Lung (tissue), 16 donors: ENCODE data around the gene OR2A25. TPM values are rescaled to one million over a fixed set of nuclear protein-coding genes. Genes with fewer than 3 reads are reported as not detected.

ENCODE experiments used
- ATAC-seq: fragments of 200-7000 bp; cut with Tn5 transposase; one replicate; pipeline ENCODE4 v1.9.1; 2020; ENCODE audit warnings: moderate number of reproducible peaks; ENCODE audit not compliant: insufficient read depth, low FRiP score
- DNase-seq, 3 donors: peaks; one replicate each; pipeline ENCODE4 v3.0.0-alpha.2; 2013 to 2017
- H3K27ac ChIP-seq, 2 donors: one replicate each; pipeline ENCODE4 v1.5.1; 2013; ENCODE audit warnings: mild to moderate bottlenecking in 2 of 2, moderate library complexity in 2 of 2, control low read depth in 1 of 2, inconsistent platforms in 1 of 2, low read depth in 1 of 2, low read length in 1 of 2
- H3K27me3 ChIP-seq, 3 donors: one replicate each; pipeline ENCODE4 v1.5.1; 2013; ENCODE audit warnings: low read length in 2 of 3; ENCODE audit not compliant: control insufficient read depth in 3 of 3, insufficient read depth in 3 of 3
- H3K36me3 ChIP-seq, 4 donors: one replicate each; pipeline ENCODE4 v1.5.1; 2013; ENCODE audit warnings: low read length in 4 of 4, mild to moderate bottlenecking in 1 of 4, moderate library complexity in 1 of 4; ENCODE audit not compliant: control insufficient read depth in 4 of 4, insufficient read depth in 4 of 4
- H3K4me1 ChIP-seq, 5 donors: one replicate each; pipeline ENCODE4 v1.5.1; 2013; ENCODE audit warnings: low read length in 5 of 5, mild to moderate bottlenecking in 2 of 5, moderate library complexity in 1 of 5; ENCODE audit not compliant: control insufficient read depth in 5 of 5, insufficient read depth in 5 of 5
- H3K4me3 ChIP-seq: one replicate; pipeline ENCODE4 v1.5.1; 2013; ENCODE audit warnings: mild to moderate bottlenecking, control low read depth, moderate library complexity
- H3K9ac ChIP-seq, 2 donors: one replicate each; pipeline ENCODE4 v1.5.1; 2013; ENCODE audit warnings: low read length in 2 of 2, control low read depth in 1 of 2; ENCODE audit not compliant: insufficient read depth in 1 of 2
- H3K9me3 ChIP-seq, 4 donors: one replicate each; pipeline ENCODE4 v1.5.1; 2013; ENCODE audit warnings: low read length in 3 of 4, mild to moderate bottlenecking in 1 of 4, moderate library complexity in 1 of 4; ENCODE audit not compliant: control insufficient read depth in 4 of 4, insufficient read depth in 3 of 4
- CTCF ChIP-seq: IDR thresholded peaks from 2 replicates; pipeline ENCODE4 v1.5.1; 2012; ENCODE audit warnings: mild to moderate bottlenecking; ENCODE audit errors: control extremely low read depth, extremely low read depth
- WGBS, 2 donors: extraction: QIAGEN DNeasy Blood & Tissue Kit; methylation state at CpG; one replicate each; pipeline ENCODE4 v1.1.7; 2013; 5-methylcytosine and 5-hydroxymethylcytosine counted together
- long read RNA-seq, 5 donors: transcript quantifications; one replicate each; lab custom pipeline, GENCODE V29; 2026
- polyA plus RNA-seq, 2 donors: library from polyadenylated mRNA; stranded (reverse); fragments of 200-250 nt; gene quantifications; one replicate each; pipeline ENCODE4 v1.2.1, GENCODE V29; 2013
- total RNA-seq, 2 donors: library from RNA; depleted of rRNA in 1 of 2; stranded (reverse); fragments of >200 nt in 1 of 2; gene quantifications; one replicate each; pipeline ENCODE4 v1.2.1, GENCODE V29; 2014 to 2021
- donor health status: control.
- donor health status: control.
- donor health status: Bipolar disorder and iron deficiency.
- donor health status: healthy.
- donor health status: DM: yes; HTN: yes; CAD: no.

The OR2A25 gene
- total RNA-seq (not detected), polyA plus RNA-seq (not detected)
- long read RNA-seq, donor 1, result 0 reads
- long read RNA-seq, donor 2, result 0 reads
- long read RNA-seq, donor 3, result 0 reads
- long read RNA-seq, donor 4, result 0 reads
- long read RNA-seq, donor 5, result 0 reads

- no peak within 1 kb of the TSS for H3K9ac ChIP-seq
- ATAC-seq (no peak), DNase-seq (no peak)
- no peak within 1 kb of the TSS for H3K27ac ChIP-seq
- H3K4me3 ChIP-seq, result no peak within 1 kb of the TSS
- H3K9me3 ChIP-seq, result no peaks in the 10 kb centered on the region
- no peaks in the 10 kb centered on the region for H3K4me1 ChIP-seq
- no peaks in the 10 kb centered on the region for H3K36me3 ChIP-seq
- WGBS, 2 donors, result 81 to 87% methylated on average over 1 of the region's 1 CpG
- TF ChIP-seq CTCF, result no peak
- H3K27me3 ChIP-seq, result peaks cover 0 to 11% (median 0%) of the 10 kb centered on the region in 3 donors
Measured at GRCh38 chr7:144069511-144069910, at the start of gene OR2A25. Gene OR2A25, plus strand, starts transcription at chr7:144069811. Its CDS starts 4,409 bp downstream, at chr7:144074220.

GRCh38 chr7:144020340-144020739 lies 49.3 kb upstream of the OR2A25 start:
- no peak for TF ChIP-seq CTCF
- Histone ChIP-seq H3K27ac (no peak overlapping the region), H3K9ac (no peak overlapping the region), H3K36me3 (no peaks in the 10 kb centered on the region), H3K27me3 (no peaks in the 10 kb centered on the region), H3K9me3 (peaks cover 0 to 1% (median 0%) of the 10 kb centered on the region in 4 donors), H3K4me1 (no peaks in the 10 kb centered on the region), H3K4me3 (no peak overlapping the region)
- DNase-seq (no peak), ATAC-seq (no peak)
- WGBS, 2 donors, result 59 to 63% methylated on average over 3 of the region's 3 CpGs

GRCh38 chr7:144022169-144022568 lies 47.4 kb upstream of the OR2A25 start:
- no peak for TF ChIP-seq CTCF
- Histone ChIP-seq H3K9me3 (peaks cover 0 to 1% (median 0%) of the 10 kb centered on the region in 4 donors), H3K27ac (no peak overlapping the region), H3K27me3 (no peaks in the 10 kb centered on the region), H3K36me3 (no peaks in the 10 kb centered on the region), H3K9ac (no peak overlapping the region), H3K4me3 (no peak overlapping the region), H3K4me1 (no peaks in the 10 kb centered on the region)
- DNase-seq (no peak), ATAC-seq (no peak)

GRCh38 chr7:144023171-144023827 lies 46.3 kb upstream of the OR2A25 start:
- 84 to 90% methylated on average over 4 of the region's 4 CpGs for WGBS, 2 donors
- Histone ChIP-seq H3K36me3 (no peaks in the 10 kb centered on the region), H3K4me3 (no peak overlapping the region), H3K9me3 (peaks cover 0 to 1% (median 0%) of the 10 kb centered on the region in 4 donors), H3K27me3 (no peaks in the 10 kb centered on the region), H3K27ac (no peak overlapping the region), H3K4me1 (no peaks in the 10 kb centered on the region), H3K9ac (no peak overlapping the region)
- DNase-seq (no peak), ATAC-seq (no peak)
- TF ChIP-seq CTCF, result no peak
